K562 (cell line): ENCODE data around the gene PARD3B. TPM values are rescaled to one million over a fixed set of nuclear protein-coding genes. Genes with fewer than 3 reads are reported as not detected.
A peak's percentile ranks its signal among the peaks of the same experiment; 100 is the strongest.

ENCODE experiments used
- ATAC-seq: fragments of 200-7000 bp; cut with Tn5 transposase; 3 replicates; pipeline ENCODE4 v1.9.1; 2020; ENCODE audit warnings: moderate library complexity
- BruUV-seq: library from RNA; stranded (reverse); fragments of 400-500 nt; replicated peaks from 2 replicates; lab custom pipeline; 2021; lab: Mats Ljungman, UMichigan
- CTCF ChIA-PET: fragments of 300-600 bp; formaldehyde crosslinking; extraction: SDS; loops from one replicate; lab custom pipeline; 2021; ENCODE audit warnings: low intra/inter-chr PET ratio; lab: Yijun Ruan, JAX
- POLR2A ChIA-PET: fragments of 300-600, 350-650 bp; sonication (Branson Sonifier 250); formaldehyde crosslinking; extraction: SDS; loops from one replicate; lab custom pipeline; 2021; ENCODE audit warnings: antibody characterized with exemption, inconsistent platforms; lab: Yijun Ruan, JAX
- DNase-seq, 4 experiments: peaks; one replicate each; pipeline versions ENCODE4 v3.0.0 to v3.0.0-alpha.2; 2011 to 2018; ENCODE audit warnings: low spot score in 3 of 4, mixed read lengths in 3 of 4; ENCODE audit errors: extremely low read depth in 1 of 4
- FAIRE-seq: peaks from 2 replicates; lab custom pipeline; 2011; peaks lifted over from hg19 to GRCh38; lab: Jason Lieb, UNC
- H2AFZ ChIP-seq: 2 replicates; pipeline ENCODE4 v1.6.0; 2011; ENCODE audit warnings: low read depth, low read length, control low read depth, inconsistent platforms
- H3K27ac ChIP-seq: fragments of 200-600 bp; 3 replicates; pipeline ENCODE4 v1.8.0; 2011; ENCODE audit warnings: low read depth, mild to moderate bottlenecking, control low read depth, inconsistent platforms, low read length, moderate library complexity, mixed read lengths; ENCODE audit errors: extremely low read depth
- H3K27me3 ChIP-seq, 2 experiments: fragments of 300-600 bp in 1 of 2; 2 replicates in 1 of 2; 3 replicates in 1 of 2; pipeline versions ENCODE4 v1.6.0 to v1.8.0; 2011; ENCODE audit warnings: inconsistent platforms in 2 of 2, low read length in 2 of 2, mild to moderate bottlenecking in 1 of 2, mixed read lengths in 1 of 2, moderate library complexity in 1 of 2; ENCODE audit not compliant: control insufficient read depth in 2 of 2, insufficient read depth in 2 of 2
- H3K36me3 ChIP-seq: fragments of 300-600 bp; 3 replicates; pipeline ENCODE4 v1.8.0; 2011; ENCODE audit warnings: mild to moderate bottlenecking, low read length, inconsistent platforms; ENCODE audit not compliant: control insufficient read depth, insufficient read depth
- H3K4me1 ChIP-seq, 2 experiments: fragments of 200-600 bp in 1 of 2; replicated peaks in 1 of 2; 2 replicates in 1 of 2; 3 replicates in 1 of 2; pipeline versions ENCODE4 v1.5.1 to v1.8.0; 2011; ENCODE audit warnings: inconsistent platforms in 2 of 2, low read length in 2 of 2, mild to moderate bottlenecking in 1 of 2, mixed read lengths in 1 of 2, moderate library complexity in 1 of 2; ENCODE audit not compliant: control insufficient read depth in 2 of 2, insufficient read depth in 2 of 2
- H3K4me2 ChIP-seq: 2 replicates; pipeline ENCODE4 v1.6.1; 2011; ENCODE audit warnings: low read length, control low read depth, inconsistent platforms, mixed read lengths; ENCODE audit not compliant: insufficient read depth
- H3K4me3 ChIP-seq: fragments of 200-600 bp; sonication (generic), shearing (Covaris generic); 2 replicates; pipeline ENCODE4 v1.5.1; 2016; ENCODE audit warnings: control low read depth, inconsistent platforms
- H3K79me2 ChIP-seq: fragments of 200-600 bp; 3 replicates; pipeline ENCODE4 v1.8.0; 2011; ENCODE audit warnings: low read length, inconsistent platforms; ENCODE audit not compliant: control insufficient read depth, insufficient read depth
- H3K9ac ChIP-seq, 2 experiments: 2 replicates each; pipeline versions ENCODE4 v1.6.0 to v1.6.1; 2011; ENCODE audit warnings: low read depth in 2 of 2, low read length in 2 of 2, control low read depth in 1 of 2, inconsistent platforms in 1 of 2, mild to moderate bottlenecking in 1 of 2, mixed read lengths in 1 of 2; ENCODE audit not compliant: insufficient read depth in 1 of 2
- H3K9me1 ChIP-seq: one replicate; pipeline ENCODE4 v1.6.0; 2011; ENCODE audit warnings: inconsistent platforms, mild to moderate bottlenecking, low read length, moderate library complexity; ENCODE audit not compliant: control insufficient read depth, insufficient read depth
- H3K9me3 ChIP-seq: replicated peaks from 2 replicates; pipeline ENCODE4 v1.5.1; 2011; ENCODE audit warnings: low read depth, low read length, inconsistent platforms; ENCODE audit not compliant: control insufficient read depth, insufficient read depth
- H4K20me1 ChIP-seq: replicated peaks from 2 replicates; pipeline ENCODE4 v1.6.1; 2011; ENCODE audit warnings: low read length, inconsistent platforms, mixed read lengths; ENCODE audit not compliant: control insufficient read depth, insufficient read depth
- KDM4B ChIP-seq, 2 experiments: fragments of 450-650 bp in 1 of 2; sonication (generic) in 1 of 2; IDR thresholded peaks; 2 replicates each; pipeline ENCODE4 v1.6.1; 2016 to 2017; ENCODE audit warnings: borderline replicate concordance in 2 of 2, antibody characterized with exemption in 1 of 2, low read depth in 1 of 2, mild to moderate bottlenecking in 1 of 2
- PTBP1 ChIP-seq: fragments of 200-400 bp; formaldehyde crosslinking; IDR thresholded peaks from 2 replicates; pipeline ENCODE4 v1.6.1; 2017; ENCODE audit warnings: low read depth, low read length
- TCF3 ChIP-seq: sonication (generic); formaldehyde crosslinking; IDR thresholded peaks from 2 replicates; pipeline ENCODE4 v1.4.0; 2020; ENCODE audit warnings: mild to moderate bottlenecking, missing genetic modification reagents
- WGBS: fragments of 100-300 bp; shearing (Covaris generic); methylation state at CpG from one replicate; pipeline ENCODE4 v1.1.6; 2016; ENCODE audit warnings: low coverage, mixed read lengths; ENCODE audit not compliant: insufficient coverage; ENCODE audit errors: missing lambda C conversion rate; 5-methylcytosine and 5-hydroxymethylcytosine counted together
- in situ Hi-C: fragments of 300-500 bp; cut with MboI; formaldehyde crosslinking; loops from 4 replicates; pipeline ENCODE4 v1.15.0; 2018; ENCODE audit warnings: inconsistent platforms, mixed read lengths
- intact Hi-C: fragments of 100-400 bp; cut with micrococcal nuclease; formaldehyde crosslinking; loops from 2 replicates; pipeline ENCODE4 v1.14.2; 2022
- polyA plus RNA-seq, 8 experiments: library from polyadenylated mRNA; depleted of rRNA in 4 of 8; stranded (reverse) in 5 of 8; unstranded in 3 of 8; fragments of >200 nt; fragmentation: Nextera tagmentation in 2 of 8; fragmentation: Illumina TruSeq in 1 of 8; extraction: Ambion mirVana in 2 of 8; extraction: Trizol in 1 of 8; gene quantifications; 2 replicates each; pipeline versions ENCODE4 v1.2.1 to v1.2.3, GENCODE V29; 2011 to 2014; ENCODE audit warnings: inconsistent platforms in 1 of 8, missing spikeins in 1 of 8
- total RNA-seq, 7 experiments: library from RNA; depleted of rRNA in 6 of 7; stranded (reverse); fragments of >200 nt in 6 of 7; fragmentation: Illumina TruSeq in 2 of 7; extraction: Trizol in 2 of 7; gene quantifications; 2 replicates each; pipeline versions ENCODE4 v1.2.1 to v1.2.3, GENCODE V29; 2011 to 2021; ENCODE audit warnings: low replicate concordance in 1 of 7
- TF ChIP-seq, protein P1 (sequence below), 2 experiments: fragments of 450-650 bp; formaldehyde crosslinking in 1 of 2; IDR thresholded peaks; 2 replicates each; pipeline versions ENCODE4 v1.4.0 to v1.6.1; 2014 to 2020; ENCODE audit warnings: mild to moderate bottlenecking in 2 of 2, borderline replicate concordance in 1 of 2, low read depth in 1 of 2

PARD3B gene
- total and polyA plus RNA-seq, 9 of the 15 experiments (the other 6 are each of a cell fraction or from before 2014, with no cell fraction given) = 0.15 to 3.0 (median 1.1) TPM

- peak; percentile 75 for ATAC-seq
- Histone ChIP-seq H3K27me3 (no peaks in the 10 kb centered on the region; a peak in 1 of 5 replicates), H3K27ac (no peak overlapping the region), H3K4me1 (no peaks in the 10 kb centered on the region), H3K79me2 (no peaks in the 10 kb centered on the region), H4K20me1 (no peaks in the 10 kb centered on the region), H3K4me3 (no peak overlapping the region), H3K36me3 (no peaks in the 10 kb centered on the region), H3K9ac (no peak overlapping the region), H2AFZ (no peak overlapping the region), H3K9me3 (no peaks in the 10 kb centered on the region), H3K9me1 (no peaks in the 10 kb centered on the region), H3K4me2 (no peak overlapping the region)
- POLR2A ChIA-PET = no interaction called here
- no TSS peak for BruUV-seq
- intact Hi-C loops (no loop called here), in situ Hi-C loops (no loop called here)
- 0% methylated on average over 2 of the region's 2 CpGs for WGBS
- peak; percentile 24 to 33 (median 30) for DNase-seq
- CTCF ChIA-PET = no interaction called here
- peak; percentile 58 for FAIRE-seq
- TF ChIP-seq PTBP1 = no peak
- TF ChIP-seq TCF3 (CRISPR knock-in tag) = no peak
- TF ChIP-seq KDM4B (IDR thresholded peaks at IDR 0.05; ENCODE audit: borderline replicate concordance in 2 of 2, low read depth in 1 of 2) = no peak
- TF ChIP-seq, protein P1, sequence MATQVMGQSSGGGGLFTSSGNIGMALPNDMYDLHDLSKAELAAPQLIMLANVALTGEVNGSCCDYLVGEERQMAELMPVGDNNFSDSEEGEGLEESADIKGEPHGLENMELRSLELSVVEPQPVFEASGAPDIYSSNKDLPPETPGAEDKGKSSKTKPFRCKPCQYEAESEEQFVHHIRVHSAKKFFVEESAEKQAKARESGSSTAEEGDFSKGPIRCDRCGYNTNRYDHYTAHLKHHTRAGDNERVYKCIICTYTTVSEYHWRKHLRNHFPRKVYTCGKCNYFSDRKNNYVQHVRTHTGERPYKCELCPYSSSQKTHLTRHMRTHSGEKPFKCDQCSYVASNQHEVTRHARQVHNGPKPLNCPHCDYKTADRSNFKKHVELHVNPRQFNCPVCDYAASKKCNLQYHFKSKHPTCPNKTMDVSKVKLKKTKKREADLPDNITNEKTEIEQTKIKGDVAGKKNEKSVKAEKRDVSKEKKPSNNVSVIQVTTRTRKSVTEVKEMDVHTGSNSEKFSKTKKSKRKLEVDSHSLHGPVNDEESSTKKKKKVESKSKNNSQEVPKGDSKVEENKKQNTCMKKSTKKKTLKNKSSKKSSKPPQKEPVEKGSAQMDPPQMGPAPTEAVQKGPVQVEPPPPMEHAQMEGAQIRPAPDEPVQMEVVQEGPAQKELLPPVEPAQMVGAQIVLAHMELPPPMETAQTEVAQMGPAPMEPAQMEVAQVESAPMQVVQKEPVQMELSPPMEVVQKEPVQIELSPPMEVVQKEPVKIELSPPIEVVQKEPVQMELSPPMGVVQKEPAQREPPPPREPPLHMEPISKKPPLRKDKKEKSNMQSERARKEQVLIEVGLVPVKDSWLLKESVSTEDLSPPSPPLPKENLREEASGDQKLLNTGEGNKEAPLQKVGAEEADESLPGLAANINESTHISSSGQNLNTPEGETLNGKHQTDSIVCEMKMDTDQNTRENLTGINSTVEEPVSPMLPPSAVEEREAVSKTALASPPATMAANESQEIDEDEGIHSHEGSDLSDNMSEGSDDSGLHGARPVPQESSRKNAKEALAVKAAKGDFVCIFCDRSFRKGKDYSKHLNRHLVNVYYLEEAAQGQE (IDR thresholded peaks at IDR 0.05; ENCODE audit: borderline replicate concordance) = no peak
- TF ChIP-seq, protein P1 (CRISPR knock-in tag; IDR thresholded peaks at IDR 0.05; ENCODE audit: low read depth) = no peak
Measured at GRCh38 chr2:205563646-205564045, 1018.4 kb downstream of the PARD3B start.
